Mesothelial cell of epicardium (in vitro differentiated cells): ENCODE measurements around the gene OGDH. TPM values are rescaled to one million over a fixed set of nuclear protein-coding genes. Genes with fewer than 3 reads are reported as not detected.

Experiments used
- DNase-seq, 2 experiments: peaks; one replicate each; pipeline ENCODE4 v3.0.0; 2021; ENCODE audit warnings: low spot score in 2 of 2; ENCODE audit not compliant: unreplicated experiment in 2 of 2
- H3K27ac Mint-ChIP-seq: 2 replicates; pipeline ENCODE4 v1.8.0; 2021; ENCODE audit warnings: mixed read lengths
- H3K27me3 Mint-ChIP-seq: 2 replicates; pipeline ENCODE4 v1.8.0; 2021; ENCODE audit warnings: low read depth, mixed read lengths
- H3K36me3 Mint-ChIP-seq: 2 replicates; pipeline ENCODE4 v1.8.0; 2021; ENCODE audit warnings: mixed read lengths
- H3K4me1 Mint-ChIP-seq: 2 replicates; pipeline ENCODE4 v1.8.0; 2021; ENCODE audit warnings: mixed read lengths
- H3K4me3 Mint-ChIP-seq: 2 replicates; pipeline ENCODE4 v1.8.0; 2021; ENCODE audit warnings: mild to moderate bottlenecking, moderate library complexity, mixed read lengths
- H3K9me3 Mint-ChIP-seq: 2 replicates; pipeline ENCODE4 v1.8.0; 2021; ENCODE audit warnings: mixed read lengths
- CTCF ChIP-seq: fragments of 200-600 bp; sonication (generic); IDR thresholded peaks from one replicate; pipeline ENCODE4 v1.5.0; 2021; ENCODE audit warnings: antibody characterized with exemption; ENCODE audit not compliant: unreplicated experiment
- total RNA-seq: library from RNA; stranded (reverse); gene quantifications from 3 replicates; pipeline ENCODE4 v1.2.1, GENCODE V29; 2021

Gene OGDH
- total RNA-seq, 1 donor from 2014 or later, result 71.2 TPM

GRCh38 chr7:44748948-44749731 is 142.7 kb downstream of the OGDH start:
- H3K27me3 Mint-ChIP-seq, result no peaks in the 10 kb centered on the region
- H3K36me3 Mint-ChIP-seq, result peaks cover 10% of the 10 kb centered on the region
- peak overlapping the region; percentile 60 for H3K27ac Mint-ChIP-seq
- no peak for TF ChIP-seq CTCF
- peaks cover 27% of the 10 kb centered on the region for H3K4me1 Mint-ChIP-seq
- DNase-seq, result no peak
- H3K9me3 Mint-ChIP-seq, result peaks cover 3% of the 10 kb centered on the region
- peak overlapping the region; percentile 69 for H3K4me3 Mint-ChIP-seq

DNA sequence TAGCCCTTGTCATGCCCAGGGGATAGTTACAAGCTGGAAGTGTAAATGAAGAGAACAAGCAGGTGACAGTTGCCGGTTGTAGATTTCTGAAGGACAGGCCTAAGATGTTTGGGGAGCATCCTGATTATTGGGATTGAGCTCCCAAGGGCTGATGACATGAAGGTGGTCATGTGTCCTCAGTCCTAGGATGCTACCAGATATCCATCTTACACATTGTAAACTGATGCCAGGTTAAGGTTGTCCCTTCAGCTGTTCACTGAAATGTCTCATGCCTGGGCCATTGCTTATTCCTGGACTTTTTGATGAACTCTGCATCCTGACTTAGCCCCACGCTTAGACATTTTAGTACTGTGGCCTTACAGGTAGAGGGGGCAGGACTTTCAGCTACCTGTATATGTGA is 143.6 kb downstream of the OGDH start:
- peaks cover 30% of the 10 kb centered on the region for H3K4me1 Mint-ChIP-seq
- peaks cover 10% of the 10 kb centered on the region for H3K36me3 Mint-ChIP-seq
- H3K27me3 Mint-ChIP-seq, result no peaks in the 10 kb centered on the region
- H3K9me3 Mint-ChIP-seq, result peaks cover 3% of the 10 kb centered on the region
- TF ChIP-seq CTCF, result no peak
- H3K4me3 Mint-ChIP-seq, result peak overlapping the region; percentile 69
- H3K27ac Mint-ChIP-seq, result peak overlapping the region; percentile 60
- DNase-seq, result no peak

DNA sequence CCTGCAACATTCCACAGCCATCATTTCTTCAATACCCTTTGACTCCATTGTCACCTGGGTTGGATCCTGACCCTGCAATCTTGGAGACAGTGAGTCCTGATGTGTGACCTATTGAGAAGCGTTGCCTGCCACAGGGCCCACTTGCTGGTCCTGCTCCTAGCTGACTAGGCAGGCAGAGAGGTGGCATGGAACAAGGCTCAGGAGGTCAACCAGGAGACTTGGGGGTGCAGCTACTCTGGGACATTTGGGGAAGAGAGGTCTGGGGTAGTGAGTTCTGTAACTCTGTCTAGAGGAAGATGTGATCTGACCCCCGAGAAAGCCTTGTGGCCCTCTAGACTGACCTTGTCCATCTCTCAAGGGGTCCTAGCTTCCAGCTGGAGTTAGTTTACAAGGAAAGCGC is 144.0 kb downstream of the OGDH start:
- peaks cover 10% of the 10 kb centered on the region for H3K36me3 Mint-ChIP-seq
- H3K27me3 Mint-ChIP-seq, result no peaks in the 10 kb centered on the region
- peak overlapping the region; percentile 6 for H3K27ac Mint-ChIP-seq
- no peak for TF ChIP-seq CTCF
- peak overlapping the region; percentile 69 for H3K4me3 Mint-ChIP-seq
- DNase-seq, result no peak
- peaks cover 31% of the 10 kb centered on the region for H3K4me1 Mint-ChIP-seq
- peaks cover 3% of the 10 kb centered on the region for H3K9me3 Mint-ChIP-seq

GRCh38 chr7:44750921-44751571 is 144.6 kb downstream of the OGDH start:
- Mint-ChIP-seq H3K27me3 (no peaks in the 10 kb centered on the region), H3K27ac (peak overlapping the region; percentile 6), H3K4me1 (peaks cover 31% of the 10 kb centered on the region), H3K4me3 (peak overlapping the region; percentile 69), H3K9me3 (peaks cover 3% of the 10 kb centered on the region), H3K36me3 (peaks cover 10% of the 10 kb centered on the region)
- no peak for DNase-seq
- TF ChIP-seq CTCF, result no peak

DNA sequence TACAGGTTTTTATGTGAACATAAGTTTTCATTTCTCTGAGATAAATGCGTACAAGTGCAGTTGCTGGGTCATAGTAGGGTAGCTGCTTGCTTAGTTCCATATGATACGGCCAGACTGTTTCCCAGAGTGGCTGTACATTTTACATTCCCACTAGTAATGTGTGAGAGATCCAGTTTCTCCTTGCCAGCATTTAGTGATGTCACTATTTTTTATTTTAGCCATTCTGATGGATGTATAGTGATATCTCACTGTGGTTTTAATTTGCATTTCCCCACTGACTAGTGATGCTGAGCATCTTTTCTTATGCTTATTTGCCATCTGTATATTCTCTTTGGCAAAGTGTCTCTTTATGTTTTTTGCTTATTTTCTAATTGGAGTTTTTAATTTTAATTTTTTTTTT is 146.4 kb downstream of the OGDH start:
- Mint-ChIP-seq H3K4me1 (peaks cover 27% of the 10 kb centered on the region), H3K9me3 (peaks cover 3% of the 10 kb centered on the region), H3K4me3 (no peak overlapping the region), H3K36me3 (peaks cover 10% of the 10 kb centered on the region), H3K27ac (no peak overlapping the region), H3K27me3 (no peaks in the 10 kb centered on the region)
- TF ChIP-seq CTCF, result no peak
- DNase-seq, result no peak
